CD4-positive, alpha-beta T cell treated with Interleukin-6 at 100 ng/mL for 8 hours (primary cell): ENCODE results near the gene STK4.
"Not testable (repeated sequence)": the region's sequence is repeated elsewhere in the genome, so short reads cannot be mapped to it uniquely, and the experiment has no call there.

Source experiments
- DNase-seq: peaks from one replicate; pipeline ENCODE4 v3.0.0-alpha.2; 2020; ENCODE audit warnings: mixed read lengths, low spot score

Gene STK4

DNA sequence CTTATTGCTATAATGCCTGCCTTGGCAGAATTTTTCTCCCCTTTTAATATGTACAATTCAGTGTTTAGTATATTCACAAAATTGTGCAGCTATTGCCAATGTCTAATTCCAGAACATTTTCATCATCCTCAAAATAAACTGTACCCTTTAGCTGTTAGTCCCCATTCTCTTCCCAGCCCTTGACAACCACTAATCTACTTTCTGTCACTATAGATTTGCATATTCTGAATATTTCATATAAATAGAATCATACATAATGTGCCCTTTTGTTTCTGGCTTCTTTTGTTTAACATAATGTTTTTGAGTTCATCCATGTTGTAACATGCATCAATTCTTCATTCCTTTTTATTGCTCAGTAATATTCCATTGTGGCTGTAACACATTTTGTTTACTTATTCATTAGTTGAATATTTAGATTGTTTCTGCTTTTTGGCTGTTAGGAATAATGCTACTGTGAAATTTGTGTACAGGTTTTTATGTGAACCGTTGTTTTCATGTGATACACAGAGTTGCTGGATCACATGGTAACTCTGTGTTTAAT is 22.4 kb downstream of the STK4 start:
- no peak for DNase-seq

DNA sequence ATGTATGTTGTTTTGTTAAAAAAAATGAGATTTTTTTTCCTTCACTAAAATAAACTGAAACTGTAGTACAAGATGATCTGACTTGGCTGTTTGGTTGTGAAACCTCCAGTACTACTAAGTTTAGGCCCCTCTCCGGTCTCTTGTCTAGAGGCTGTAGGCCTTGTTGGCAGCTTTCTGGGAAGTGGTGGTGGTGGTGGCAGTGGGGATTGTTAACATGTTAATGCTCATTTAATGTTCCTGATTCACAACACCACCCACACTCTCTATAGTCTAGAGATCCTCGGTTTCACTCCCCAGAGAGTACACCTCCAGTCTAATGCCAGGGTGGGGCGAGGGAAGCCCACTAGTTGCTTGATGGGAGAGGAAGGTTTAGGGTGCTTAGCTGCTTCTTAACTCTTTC is 24.1 kb downstream of the STK4 start:
- DNase-seq, result no peak

DNA sequence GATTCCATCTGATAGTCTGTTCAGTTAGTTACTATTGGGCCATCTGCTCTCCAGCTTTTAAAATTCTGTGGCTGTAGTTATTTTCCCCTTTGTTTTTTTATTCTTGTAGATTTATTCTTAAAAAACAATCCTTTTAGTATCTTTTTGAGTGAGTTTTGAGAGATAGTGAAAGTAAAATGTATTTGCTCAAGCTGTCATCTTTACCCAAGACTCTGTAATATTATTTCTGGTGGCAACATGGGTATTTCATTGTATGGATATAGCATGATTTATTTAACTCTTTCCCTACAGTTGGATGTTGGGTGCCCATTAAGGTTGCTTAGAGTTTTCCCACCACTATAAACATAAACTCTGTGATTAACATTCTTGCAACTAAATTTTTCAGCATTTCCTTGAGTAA is 24.6 kb downstream of the STK4 start:
- DNase-seq, result no peak

DNA sequence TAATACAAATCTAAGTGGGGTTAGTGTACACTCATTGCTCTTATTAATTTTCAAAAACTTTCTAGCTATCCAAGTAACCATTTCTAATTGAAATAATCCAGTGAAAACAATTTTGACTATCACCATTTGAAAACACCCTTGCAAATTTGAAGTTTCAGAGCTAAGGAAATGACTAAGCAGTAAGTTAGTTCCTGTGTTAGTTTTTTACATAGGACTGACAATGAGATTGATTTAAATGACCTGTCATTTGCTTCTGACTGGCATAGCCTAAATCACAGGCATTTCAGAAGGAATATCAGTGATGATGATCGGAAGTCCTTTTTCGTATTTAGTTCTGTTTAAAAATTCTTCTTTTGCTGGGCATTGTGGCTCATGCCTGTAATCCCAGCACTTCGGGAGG is 27.0 kb downstream of the STK4 start:
- DNase-seq, result peak; percentile 15

DNA sequence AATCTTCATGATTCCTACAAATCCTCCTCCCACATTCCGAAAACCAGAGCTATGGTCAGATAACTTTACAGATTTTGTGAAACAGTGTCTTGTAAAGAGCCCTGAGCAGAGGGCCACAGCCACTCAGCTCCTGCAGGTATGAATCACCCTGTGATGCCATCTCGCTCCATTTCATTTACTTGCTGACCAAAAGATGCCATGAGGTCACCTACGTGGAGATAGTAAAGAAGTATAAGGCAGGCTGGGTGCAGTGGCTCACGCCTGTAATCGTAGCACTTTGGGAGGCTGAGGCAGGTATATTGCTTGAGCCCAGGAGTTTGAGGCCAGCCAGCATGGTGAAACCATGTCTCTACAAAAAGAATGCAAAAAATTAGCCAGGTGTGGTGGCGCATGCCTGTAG is 30.9 kb downstream of the STK4 start:
- no peak for DNase-seq

DNA sequence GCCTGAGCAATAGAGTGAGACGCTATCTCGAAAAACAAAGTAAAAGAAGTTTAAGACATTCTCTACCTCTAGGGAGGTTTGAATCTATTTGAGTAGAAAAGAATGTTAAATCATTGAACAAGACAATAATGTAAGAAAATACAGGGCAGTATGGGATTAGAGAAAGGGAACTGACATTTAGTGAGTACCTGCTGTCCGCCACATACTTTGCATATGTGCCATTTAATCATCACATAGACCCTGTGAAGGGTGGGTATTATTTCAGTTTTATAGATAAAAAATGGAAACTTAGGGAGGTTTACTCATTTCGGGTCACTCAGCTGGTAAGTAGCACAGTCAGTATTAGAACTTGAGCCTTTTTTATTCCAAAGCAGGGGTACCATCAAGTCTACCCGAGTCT is 31.4 kb downstream of the STK4 start:
- DNase-seq, result no peak

DNA sequence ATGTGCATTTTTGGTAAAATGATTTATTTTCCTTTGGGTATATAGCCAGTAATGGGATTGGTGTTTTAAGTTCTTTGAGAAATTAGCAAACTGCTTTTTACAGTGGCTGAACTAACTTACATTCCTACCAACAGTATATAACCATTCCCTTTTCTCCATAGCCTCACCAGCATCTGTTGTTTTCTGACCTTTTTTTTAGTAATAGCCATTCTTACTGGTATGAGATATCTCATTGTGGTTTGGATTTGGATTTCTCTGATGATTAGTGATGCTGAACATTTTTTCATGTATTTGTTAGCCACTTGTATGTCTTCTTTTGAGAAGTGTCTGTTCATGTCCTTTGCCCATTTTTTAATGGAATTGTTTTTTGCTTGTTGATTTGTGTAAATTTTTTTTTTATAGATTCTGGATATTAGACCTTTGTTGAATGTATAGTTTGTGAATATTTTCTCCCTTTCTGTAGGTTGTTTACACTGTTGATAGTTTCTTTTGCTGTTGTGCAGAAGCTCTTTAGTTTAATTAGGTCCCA is 42.3 kb downstream of the STK4 start:
- DNase-seq, result no peak

DNA sequence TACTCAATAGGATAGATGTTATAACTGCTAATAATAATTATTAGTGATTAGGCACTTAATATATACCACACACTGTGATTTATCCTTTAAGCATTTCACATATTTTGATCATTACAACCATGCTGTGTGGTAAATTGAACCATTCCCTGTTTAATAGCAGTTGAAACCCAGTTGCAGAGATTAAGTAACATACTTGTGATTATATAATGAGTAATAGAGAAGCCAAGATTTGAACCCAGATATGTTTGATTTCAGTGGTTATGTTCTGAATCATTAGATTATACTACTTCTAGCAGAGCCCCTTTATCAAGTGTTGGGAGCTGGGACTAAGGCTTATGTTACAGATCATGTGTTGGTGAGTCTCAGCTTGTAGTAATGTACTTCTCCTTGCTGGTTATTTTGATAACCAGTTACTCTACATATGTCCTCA is 44.1 kb downstream of the STK4 start:
- no peak for DNase-seq

DNA sequence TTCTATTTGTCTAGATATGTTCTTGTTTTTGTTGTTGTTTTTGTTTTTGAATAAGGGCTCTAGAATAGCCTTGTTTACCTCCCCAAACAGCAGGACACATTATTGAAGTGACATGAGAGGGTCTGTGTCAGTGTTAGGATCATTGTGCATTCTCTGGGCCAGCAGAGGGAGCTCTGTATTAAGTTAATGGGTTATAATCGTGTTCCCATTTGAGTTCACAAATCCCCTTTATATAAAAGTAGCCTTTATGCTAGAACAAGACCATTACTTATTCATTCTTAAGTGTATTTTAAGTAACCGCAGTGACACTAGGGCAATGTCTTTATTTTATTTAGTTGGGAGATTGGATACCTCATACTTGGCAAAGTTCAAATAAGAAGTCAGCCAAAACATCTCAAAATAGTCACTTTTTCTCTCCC is 44.8 kb downstream of the STK4 start:
- DNase-seq, result peak; percentile 51

DNA sequence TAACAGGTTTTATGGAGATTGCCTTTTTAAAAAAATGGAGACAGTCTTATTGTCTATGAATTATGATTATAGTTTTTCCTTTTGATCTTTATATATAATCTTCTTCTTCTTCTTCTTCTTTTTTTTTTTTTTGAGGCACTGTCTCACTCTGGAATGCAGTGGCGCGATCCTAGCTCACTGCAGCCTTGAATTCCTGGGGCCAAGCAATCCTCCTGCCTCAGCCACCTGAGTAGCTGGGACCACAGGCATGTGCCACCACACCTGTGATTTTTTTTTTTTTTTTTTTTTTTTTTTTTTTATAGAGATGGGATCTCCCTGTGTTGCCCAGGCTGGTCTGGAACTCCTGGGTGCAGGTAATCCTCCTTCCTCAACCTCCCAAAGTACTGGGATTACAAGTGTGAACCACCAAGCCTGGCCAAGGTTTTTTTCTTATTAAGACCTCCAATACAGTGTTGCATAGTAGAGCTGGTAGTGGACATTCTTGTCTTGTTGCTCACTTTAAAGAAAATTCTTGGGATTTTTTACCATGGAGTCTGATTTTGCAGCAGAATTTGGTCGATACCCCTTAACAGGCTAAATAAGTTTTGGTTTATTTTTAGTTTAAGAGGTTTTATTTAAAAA is 46.5 kb downstream of the STK4 start:
- DNase-seq, result no peak

DNA sequence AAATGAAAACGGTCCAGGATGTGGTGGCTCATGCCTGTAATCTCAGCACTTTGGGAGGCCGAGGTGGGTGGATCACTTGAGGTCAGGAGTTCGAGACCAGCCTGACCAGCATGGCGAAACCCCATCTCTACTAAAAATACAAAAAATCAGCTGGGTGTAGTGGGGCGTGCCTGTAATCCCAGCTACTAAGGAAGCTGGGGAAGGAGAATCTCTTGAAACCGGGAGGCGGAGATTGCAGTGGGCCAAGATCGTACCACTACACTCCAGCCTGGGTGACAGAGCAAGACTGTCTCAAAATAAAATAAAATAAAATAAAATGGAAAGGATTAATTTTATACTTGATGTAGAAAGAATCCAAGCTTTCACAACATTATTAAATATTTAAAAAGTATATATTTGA is 47.8 kb downstream of the STK4 start:
- DNase-seq, result not testable (repeated sequence)

DNA sequence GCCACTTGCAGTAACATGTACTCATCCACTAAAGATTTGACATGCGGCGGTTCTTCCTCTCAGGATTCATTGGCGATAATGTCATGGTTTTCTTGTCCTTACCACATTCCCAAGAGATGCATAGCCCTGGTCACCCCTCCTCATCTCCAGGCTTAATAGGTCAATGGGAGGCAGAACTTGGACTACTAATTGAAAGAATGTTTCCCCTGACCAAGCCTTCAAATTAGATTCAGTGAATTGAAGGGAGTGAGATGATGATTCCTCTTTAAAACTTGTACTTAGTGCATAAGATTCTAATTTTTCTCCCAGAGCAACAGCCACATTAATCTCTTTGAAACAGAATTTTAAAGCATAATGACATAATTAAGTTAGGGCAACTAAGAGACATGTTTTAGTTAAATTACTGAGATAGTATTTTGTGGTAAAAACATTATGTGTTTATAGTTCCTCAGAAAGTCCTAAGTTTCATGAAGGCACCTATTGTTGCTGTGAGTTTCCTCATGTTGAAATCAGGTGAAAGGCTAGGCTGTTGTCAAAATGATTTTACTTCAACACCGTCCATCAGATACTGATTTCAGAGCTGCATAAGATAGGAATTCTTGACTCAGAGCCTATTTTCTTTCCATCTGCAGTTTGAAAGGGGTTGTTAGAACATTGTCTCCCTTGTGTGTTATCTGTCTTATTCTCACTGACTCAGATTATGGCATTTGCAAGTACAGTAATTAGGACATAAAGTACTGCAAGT is 48.5 kb downstream of the STK4 start:
- no peak for DNase-seq

DNA sequence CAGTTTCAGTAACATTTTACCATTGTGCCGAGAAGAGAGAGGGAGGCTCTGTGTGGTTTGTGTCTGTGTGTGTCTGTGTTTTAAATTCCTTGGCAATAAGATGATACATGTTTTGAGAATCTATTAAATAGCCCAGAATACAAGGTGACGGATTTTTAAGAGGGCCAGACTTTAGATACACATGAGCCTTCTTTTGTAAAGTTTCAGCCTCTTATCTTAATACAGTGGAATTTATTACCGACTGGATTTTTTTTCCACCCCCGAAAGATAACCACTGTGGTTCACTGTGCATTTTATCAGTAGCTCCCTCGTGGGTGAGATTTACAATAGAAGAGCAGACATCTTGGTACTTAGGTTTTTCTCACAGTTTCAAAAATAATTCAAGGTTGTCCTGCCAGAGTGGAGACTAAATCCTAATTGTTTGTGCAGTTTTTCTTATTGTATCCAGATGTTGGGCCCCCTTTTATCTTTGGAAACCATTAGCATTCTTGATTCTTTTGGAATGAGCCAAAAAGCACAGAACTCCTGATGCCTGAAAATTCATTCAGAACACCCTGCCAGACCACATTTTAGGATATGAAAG is 49.9 kb downstream of the STK4 start:
- DNase-seq, result no peak

DNA sequence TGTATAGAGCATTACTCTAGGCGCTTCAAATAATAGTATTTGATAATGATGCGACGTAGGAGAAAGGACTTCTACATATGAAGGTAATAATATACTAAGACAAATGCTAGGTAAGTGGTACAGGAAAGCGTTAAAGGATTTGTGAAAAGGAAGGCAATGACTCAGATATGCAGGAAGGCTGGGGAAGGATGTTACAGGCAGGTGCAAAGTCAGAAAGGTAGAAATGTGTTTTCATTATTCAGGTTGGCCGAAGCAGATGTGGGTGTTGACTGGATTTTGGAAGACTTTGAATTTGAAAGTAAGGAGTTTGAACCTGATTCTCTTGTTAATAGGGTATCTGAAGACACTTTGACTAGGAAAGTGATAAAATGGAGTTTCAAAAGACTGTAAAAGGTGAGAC is 51.0 kb downstream of the STK4 start:
- DNase-seq, result no peak

DNA sequence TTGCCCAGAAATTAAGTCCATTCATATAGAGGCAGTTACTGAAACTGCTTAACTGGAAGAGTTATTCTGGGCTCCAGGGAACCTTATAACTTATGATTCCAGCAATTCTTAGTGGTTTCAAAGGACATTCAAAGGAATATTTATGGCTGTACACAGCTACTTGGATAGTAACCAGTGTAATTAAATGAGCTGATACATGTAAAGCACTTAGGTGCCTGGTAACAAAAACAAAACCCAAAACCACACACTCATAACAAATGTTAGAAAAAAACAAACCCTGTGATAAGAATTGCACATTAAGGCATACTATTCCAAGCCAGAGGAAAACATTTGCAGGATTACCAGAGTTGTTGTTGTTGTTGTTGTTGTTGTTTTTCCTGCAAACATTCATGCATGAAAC is 51.5 kb downstream of the STK4 start:
- DNase-seq, result no peak

DNA sequence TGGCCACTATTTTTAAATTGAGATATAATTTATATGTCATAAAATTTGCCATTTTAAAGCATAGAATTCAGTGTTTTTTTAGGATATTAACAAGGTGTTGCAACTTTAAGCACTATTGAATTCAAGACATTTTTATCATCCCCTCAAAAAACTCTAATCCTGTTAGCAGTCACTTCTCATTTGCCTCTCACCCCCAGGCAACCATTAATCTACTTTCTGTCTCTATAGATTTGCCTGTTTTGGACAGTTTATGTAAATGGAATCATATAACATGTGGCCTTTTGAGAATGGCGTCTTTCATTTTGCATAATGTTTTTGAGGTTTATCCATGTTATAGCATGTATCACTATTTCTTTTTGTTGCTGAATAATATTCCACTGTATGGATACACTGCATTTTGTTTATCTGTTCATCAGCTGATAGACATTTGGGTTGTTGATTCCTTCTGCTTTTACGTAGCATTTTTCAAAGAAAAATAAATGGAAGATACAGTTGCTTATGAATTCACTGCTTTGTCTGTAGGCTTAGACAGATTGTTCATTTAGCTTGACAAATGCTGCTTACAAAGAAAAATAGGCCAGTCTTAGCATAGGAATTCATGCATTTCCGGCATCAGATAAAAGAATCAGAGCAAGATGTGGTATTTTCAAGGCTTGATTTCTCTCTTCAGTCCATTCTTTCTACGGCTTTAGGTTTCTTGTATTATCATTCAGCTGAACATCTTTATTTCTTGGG is 52.9 kb downstream of the STK4 start:
- no peak for DNase-seq

DNA sequence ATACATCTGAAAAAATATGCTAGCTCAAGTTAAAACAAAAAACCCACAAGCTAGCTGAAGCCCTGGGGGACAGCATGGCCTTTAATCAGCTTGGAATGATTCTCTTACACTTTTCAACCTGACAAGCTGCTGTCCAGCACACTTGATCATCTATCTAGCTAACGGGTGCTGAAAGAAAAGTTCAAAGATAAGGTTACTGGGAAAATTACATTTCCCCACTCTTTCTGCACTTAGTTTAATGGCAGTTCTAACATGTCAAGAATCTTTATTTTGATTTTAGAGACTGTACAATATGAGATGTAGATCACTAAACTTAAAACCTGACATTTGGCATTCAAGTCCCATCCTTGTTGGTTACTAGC is 53.4 kb downstream of the STK4 start:
- no peak for DNase-seq

DNA sequence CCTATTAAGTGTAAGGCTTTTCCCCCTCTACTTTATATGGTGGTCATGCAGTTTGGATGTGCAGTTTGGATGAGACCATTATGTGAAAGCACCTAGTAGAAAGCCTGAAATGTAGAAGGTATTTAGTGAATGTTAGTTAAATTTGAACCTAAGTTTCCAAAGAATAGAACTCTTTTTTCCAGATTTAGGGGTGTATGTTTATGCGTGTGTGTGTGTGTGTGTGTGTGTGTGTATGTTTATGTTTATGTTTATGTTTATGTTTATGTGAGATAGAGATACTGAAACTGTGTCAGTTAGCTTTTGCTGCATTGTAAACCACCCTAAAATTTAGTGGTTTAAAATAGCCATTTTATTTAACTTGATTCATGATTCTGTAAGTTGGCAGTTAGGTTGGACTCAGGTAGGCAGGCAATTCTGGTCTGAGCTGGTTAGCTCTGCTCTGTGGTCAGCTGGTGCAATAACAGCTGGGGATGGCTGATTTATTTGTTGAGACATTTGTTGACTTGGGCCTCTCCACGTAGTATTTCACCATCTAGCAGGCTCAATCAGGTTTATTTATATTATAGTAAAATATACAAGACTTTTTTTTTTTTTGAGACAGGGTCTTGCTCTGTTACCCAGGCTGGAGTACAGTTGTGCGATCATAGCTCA is 54.0 kb downstream of the STK4 start:
- no peak for DNase-seq

DNA sequence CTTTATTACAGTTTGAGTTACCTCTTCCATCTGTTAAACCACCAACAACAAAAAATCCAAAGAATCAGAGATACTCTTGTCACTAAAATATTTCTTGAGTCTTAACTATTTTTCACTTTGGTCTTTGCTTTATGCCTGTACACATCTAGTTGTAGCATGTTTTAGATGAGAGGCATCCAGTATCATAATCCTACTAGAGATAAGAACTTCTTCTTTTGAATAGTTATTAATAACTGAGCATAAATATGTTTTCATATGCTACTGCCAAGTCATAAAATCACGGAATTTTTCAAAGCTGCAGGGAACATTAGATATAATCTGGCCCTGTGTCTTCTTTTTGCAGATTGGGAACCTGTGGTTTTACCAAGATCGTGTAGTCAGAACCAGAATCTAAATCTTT is 55.3 kb downstream of the STK4 start:
- no peak for DNase-seq

DNA sequence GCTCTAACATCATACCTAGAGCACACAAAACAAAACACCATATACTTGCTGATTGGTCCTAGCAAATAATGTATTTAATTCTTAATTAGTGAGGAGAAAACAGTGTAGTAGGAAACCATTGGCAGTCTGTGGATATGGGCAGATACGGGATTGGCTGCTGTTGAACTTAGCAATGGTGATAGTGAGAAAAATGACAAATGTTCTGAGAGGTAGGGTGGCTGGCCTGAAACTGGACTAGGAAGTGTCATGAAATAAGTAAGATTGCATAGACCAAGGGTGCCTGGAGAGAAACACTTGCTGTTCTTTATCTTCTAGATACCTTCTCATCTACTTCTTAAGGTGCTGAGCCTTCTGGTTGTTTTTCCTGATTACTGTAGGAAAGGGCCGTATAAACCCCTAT is 56.8 kb downstream of the STK4 start:
- DNase-seq, result not testable (repeated sequence)

DNA sequence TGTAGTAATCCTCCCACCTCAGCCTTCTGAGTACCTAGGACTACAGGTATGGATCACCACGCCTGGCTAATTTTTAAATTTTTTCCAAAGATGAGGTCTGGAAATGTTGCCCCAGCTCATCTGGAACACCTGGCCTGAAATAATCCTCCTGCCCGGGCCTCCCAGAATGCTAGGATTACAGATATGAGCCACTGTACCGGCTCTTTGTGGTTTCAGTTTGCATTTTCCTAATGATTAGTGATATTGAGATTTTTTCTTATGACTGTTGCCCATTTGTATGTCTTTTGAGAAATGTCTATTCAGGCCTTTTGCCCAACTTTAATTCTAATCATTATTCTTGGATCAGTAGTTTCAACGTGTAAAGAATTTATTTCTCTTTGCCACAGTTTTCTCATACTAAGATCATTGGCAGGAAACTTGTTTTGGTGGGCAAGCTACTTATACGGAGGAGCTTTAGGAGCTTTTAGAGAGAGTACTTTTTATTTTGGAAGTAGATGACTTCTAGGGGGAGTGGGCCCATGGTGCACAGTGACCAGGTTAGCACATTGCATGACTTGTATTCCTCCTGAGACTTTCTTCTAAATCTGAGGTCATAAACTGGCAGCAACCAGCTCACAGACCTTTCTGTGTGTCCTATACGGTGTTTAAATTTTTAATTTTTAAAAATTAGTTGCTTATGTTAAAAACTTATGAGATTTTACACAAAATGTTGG is 62.3 kb downstream of the STK4 start:
- DNase-seq, result no peak
